SU-DHL-6 (cell line): Measurements from ENCODE around the gene CCDC110.

Experiments used
- CTCF ChIP-seq: fragments of 200-600 bp; sonication (generic); IDR thresholded peaks from one replicate; pipeline ENCODE4 v1.5.1; 2017; ENCODE audit warnings: antibody characterized with exemption, mild to moderate bottlenecking, low read length, moderate library complexity; ENCODE audit not compliant: insufficient read depth, poor library complexity, severe bottlenecking
- EZH2phosphoT487 ChIP-seq: fragments of 200-600 bp; sonication (generic), shearing (Covaris generic); conservative IDR thresholded peaks from 2 replicates; pipeline ENCODE4 v1.6.1; 2018; ENCODE audit warnings: mild to moderate bottlenecking, antibody characterized with exemption, low read length, moderate library complexity, mixed read lengths

- TF ChIP-seq CTCF (no peak), EZH2phosphoT487 (no peak)
Observed at GRCh38 chr4:185504098-185505047, 32.8 kb upstream of the CCDC110 start.
